ENCODE measurements around the gene OSBPL6.
"Not testable (repeated sequence)": the region's sequence is repeated elsewhere in the genome, so short reads cannot be mapped to it uniquely, and the experiment has no call there.

The OSBPL6 gene

DNA sequence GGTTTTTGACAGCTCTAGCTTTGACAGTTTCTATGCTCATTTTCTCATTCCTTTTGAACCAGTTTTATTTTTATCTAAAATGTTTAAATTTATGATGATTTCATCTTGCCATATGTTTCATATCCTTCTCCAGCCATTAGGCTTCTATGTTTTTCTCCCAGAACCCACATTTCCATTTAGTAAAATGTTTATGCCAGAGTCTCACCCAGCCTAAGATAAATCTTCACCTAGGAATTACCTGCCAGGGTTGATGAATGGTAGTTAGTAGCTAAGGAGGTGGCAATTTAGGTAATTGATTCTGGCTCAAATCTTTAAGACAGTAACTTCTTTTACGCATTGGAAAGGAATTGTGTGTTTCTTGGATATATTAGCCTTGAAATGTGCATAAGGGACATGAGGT is 173.0 kb downstream of the OSBPL6 start:
- DNase-seq, result no peak

GRCh38 chr2:178374865-178375264 is 180.6 kb downstream of the OSBPL6 start:
- no peak for DNase-seq

DNA sequence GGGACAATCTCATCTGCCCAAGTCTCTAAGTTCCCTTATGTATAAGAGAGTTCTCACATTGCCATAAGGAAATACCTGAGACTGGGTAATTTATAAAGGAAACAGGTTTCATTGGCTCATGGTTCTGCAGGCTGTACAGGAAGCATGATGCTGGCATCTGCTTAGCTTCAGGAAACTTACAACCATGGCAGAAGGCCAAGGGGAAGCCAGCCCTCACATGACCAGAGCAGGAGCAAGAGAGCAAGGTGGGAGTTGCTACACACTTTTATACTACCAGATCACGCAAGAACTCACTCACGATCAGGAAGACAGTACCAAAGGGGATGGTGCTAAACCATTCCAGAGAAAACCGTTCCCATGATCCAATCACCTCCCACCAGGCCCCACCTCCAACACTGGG is 182.7 kb downstream of the OSBPL6 start:
- DNase-seq, result no peak

DNA sequence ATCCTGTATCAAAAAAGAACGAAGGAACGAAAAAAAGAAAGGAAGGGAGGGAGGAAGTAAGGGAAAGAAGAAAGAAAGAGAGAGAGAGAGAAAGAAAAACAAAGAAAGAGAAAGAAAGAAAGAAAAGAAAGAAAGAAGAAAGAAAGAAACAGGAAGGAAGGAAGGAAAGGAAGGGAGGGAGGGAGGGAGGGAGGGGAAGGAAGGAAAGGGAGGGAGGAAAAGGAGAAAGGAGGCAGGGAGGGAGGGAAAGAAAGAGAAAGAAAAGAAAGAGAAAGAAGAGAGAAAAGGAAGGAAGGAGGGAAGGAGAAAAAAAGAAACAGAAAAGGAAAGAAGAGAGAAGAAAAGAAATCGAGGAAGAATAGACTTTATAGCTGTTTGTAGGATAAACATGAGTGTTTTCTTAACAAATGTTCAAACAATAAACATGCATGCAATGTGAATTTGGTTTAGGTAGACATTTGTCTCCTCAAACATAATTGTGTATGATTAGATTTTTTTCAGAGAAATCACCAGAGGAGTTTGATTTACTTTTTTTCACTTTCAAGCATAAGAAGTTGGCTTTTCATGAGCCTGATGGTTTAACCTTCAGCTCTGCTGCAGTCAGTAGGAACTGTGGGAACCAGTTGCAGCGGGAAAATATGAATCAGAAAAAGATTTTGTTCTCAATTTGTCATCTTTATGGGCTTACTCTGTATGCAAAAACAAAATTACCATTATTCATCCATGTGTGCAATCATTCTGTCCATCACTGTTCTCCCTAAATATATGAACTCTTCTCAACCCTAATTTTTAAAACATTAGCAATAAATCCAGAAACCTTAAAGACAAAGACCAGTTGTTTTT is 185.1 kb downstream of the OSBPL6 start:
- DNase-seq, result no peak

GRCh38 chr2:178380763-178381162 is 186.5 kb downstream of the OSBPL6 start:
- DNase-seq, result no peak

DNA sequence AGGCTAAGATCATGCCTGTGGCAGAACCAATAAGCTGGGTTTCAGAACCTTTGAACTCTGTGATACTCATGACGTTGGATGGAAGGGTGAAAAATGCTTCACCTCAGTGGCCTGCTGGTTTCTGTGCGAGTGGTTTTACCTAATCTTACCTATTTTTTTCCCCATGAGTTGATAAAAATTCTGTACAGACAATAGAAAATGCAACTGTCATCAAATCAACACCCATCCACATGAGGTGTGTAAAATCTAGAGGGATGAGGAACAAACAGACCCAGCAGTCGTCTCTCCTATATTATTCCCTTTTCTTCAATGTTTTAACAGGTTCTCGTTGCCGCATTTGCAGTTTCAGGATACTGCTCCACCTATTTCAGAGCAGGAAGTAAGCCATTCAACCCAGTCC is 189.4 kb downstream of the OSBPL6 start:
- DNase-seq, result no peak

- DNase-seq, result no peak
These were observed 191.4 kb downstream of the OSBPL6 start for GRCh38 chr2:178385595-178386148.

DNA sequence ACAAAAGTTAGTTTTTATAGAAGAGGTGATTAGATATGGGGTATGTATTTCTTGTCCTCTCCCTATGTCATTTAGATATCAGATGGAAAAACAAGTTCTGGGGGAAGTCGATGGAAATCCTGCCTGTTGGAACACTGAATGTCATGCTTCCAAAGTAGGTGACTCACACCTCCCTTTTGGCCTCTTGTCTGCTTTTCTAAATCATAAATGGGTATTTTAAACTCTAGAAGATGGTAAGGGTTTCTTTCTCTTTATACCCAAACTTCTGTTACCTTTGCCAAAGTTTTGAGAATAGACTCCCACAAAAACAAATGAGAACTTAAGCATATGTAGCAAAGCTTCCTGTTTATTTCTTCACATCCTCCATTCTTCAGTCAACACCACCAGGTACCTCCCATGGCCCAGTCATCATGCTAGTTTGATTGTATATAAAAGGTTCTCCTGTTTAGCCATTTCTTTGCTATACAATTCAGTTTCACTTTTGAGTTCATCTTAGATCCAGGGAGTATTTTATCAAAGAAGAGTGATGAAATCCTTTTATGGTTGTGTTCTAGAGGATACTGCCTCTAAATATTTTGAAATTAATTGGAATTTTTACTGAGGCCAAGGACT is 192.8 kb downstream of the OSBPL6 start:
- DNase-seq, result no peak

DNA sequence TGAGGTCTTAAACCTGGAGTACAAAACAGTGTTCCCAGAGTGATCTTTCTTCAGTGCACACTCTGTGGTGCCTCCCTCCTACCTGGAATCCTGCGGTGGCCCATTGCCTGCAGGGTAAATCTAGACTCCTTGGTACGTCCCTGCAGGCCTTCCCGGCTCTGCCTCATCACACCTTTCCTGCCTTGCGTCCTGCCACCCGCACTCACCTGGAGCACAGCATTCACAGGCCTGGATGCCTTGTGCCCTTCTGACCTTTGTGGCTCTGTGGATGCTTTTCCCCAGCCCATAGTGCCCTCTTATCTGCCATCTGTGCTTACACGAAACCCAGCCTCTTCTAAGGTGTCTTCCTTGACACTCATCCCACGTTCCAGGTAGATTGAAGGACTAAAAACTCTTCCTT is 194.0 kb downstream of the OSBPL6 start:
- DNase-seq, result no peak

DNA sequence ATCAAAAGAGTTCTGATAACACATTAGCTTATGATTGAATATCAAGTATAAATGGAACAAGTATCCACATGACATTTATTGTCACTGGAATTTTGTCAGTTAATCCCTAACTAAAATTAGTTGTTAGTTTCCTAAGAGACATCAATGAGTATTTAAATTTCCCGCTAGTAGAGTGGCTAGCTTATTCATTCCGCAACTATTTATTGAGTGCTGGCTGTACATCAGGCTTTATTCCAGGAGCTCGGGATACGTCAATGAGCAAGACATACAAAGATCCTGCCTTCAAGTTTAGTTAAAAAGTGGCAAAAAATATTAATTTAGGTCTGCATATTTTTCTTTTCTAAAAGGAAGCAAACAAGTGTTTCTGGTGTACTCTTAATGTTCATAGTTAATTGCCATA is 197.4 kb downstream of the OSBPL6 start:
- no peak for DNase-seq

DNA sequence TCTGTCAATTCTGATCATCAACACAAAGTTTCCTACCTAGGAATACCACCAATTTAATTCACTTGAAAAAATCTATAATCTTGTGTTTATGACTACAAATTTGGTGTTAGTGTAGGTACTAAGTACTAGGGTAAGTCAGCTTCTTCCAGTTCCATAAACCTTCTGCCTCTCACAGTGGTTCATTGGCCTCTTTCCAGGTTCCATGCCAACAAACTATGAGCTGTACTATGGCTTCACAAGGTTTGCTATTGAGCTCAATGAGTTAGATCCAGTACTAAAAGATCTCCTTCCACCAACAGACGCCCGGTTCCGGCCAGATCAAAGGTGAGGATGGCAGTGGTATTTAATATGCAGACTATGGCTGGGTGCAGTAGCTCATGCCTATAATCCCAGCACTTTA is 197.9 kb downstream of the OSBPL6 start:
- no peak for DNase-seq

DNA sequence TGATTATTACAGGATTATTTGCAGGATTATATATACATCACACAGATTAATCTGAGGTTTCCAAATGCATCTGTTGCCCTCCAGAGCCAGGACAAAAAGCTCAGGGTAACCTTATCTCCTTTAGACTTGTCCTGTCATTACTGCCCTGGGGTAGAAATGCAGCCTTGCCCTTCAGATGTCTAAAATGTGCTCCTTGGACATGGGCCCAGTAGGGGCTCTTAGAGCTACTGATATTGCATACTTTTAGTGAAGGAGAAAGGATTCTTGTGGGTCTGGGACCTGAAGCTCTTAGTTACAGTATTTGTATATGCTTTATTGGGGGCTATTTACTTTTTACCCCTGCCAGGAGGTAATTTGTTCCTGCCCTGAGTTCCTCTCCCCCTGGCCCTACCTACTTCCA is 200.5 kb downstream of the OSBPL6 start:
- no peak for DNase-seq

GRCh38 chr2:178395295-178395694 is 201.0 kb downstream of the OSBPL6 start:
- no peak for DNase-seq

GRCh38 chr2:178395941-178396570 is 201.7 kb downstream of the OSBPL6 start:
- DNase-seq, result no peak

DNA sequence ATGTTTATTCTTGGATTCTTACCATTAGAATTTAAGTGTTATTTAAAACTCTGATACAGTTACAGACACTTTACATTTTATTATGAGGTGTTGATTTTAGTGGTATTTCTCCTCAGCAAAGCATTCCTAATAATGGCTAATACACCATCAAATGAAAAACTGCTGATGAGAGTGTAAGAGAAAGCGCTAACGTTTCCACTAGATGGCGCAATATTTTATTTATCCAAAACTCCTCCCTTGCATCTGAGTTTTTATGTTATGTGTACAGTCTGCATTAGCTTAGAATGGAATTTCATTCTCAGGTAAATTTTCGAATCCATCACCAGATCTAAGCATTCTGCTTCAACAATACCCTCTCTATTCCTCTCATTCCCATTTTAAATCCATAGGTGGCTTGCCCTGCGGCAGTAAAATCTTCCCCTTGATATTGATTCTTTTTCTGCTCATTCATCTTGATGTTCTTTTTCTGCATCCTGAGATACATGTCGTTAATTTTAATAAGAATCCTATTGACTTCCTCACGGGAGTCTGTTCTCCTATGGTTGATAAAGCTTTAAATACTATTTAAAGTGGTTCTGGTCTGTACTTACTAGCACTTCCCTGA is 202.8 kb downstream of the OSBPL6 start:
- DNase-seq, result no peak

GRCh38 chr2:178401994-178402437 is 207.7 kb downstream of the OSBPL6 start:
- DNase-seq, result no peak

DNA sequence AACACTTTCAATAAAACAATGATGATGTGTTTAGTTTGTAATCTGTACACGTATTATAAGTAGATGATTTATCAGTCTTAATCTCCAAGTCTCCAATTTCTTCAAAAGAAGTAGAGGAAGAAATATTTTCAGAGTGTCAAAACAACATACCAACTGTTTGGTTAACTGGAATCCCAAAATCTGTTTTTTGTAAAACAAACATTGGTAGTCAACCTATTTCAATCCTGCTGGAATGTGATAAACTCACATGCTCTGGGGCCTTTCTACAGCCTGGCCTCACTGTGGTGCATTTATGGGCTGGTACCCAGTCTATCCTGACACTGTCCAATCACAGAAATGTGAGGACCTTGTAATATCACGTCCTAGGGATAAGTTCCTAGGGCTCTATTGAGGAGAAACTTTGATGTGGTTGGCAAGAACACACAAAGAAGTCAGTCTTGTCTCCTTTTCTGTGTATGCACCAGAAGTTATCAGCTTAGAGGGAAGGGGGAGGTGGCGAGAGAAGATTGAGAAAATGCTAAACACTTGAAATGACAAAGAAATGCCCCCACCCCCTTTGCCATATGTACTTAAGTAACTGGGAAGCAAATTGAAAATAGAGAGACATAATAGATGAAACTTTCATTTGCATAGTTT is 209.5 kb downstream of the OSBPL6 start:
- DNase-seq, result no peak

DNA sequence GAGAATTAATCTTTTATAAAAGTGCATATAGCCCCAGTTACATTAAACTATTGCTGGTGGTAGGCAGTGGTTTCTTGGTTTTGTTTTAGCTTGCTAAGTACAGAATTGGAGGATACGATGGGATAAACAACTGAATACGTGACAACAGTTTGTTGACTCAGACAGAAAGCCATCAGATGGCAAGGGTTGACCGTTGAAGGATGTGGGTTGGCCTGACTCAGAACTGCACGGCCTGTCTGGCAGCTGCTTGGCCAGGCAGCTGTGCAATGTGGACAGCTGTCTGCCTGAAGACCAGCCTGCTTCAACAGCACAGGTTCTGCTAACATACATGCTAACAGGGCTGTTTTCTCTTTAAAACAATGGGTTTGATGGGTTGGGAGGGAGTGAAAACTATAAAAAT is 210.1 kb downstream of the OSBPL6 start:
- no peak for DNase-seq

- DNase-seq, result no peak
These were observed 214.9 kb downstream of the OSBPL6 start for GRCh38 chr2:178409261-178409660.

DNA sequence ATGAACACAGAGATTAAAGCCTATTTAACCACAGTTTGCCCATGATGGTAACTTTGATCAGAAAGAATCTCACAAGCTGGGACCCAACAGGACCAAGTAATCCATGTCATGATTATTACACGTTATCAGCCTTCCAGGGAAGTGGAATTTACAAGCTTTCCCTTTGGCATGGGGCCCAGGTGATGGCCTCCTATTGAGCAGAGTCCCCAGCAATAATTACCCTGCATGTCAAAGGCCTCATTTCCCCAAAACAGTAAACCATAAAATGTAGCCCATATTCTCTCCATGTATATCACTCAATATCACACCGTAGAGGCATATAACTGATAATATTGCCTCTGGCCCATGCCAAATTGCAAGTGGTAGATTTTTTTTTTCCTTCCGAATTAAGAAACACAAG is 217.7 kb downstream of the OSBPL6 start:
- DNase-seq, result no peak

DNA sequence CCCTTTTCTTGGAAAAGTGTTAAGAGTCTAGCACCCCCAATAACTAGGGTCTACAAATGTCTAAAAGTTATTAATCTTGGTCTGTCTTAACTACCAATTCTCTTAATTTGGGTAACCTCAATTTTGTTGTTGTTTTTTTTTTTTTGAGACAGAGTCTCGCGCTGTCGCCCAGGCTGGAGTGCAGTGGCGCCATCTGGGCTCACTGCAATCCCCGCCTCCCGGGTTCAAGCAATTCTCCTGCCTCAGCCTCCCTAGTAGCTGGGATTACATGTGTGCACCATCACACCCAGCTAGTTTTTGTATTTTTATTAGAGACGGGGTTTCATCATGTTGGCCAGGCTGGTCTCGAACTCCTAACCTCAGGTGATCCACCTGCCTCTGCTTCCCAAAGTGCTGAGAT is 218.1 kb downstream of the OSBPL6 start:
- DNase-seq, result not testable (repeated sequence)

DNA sequence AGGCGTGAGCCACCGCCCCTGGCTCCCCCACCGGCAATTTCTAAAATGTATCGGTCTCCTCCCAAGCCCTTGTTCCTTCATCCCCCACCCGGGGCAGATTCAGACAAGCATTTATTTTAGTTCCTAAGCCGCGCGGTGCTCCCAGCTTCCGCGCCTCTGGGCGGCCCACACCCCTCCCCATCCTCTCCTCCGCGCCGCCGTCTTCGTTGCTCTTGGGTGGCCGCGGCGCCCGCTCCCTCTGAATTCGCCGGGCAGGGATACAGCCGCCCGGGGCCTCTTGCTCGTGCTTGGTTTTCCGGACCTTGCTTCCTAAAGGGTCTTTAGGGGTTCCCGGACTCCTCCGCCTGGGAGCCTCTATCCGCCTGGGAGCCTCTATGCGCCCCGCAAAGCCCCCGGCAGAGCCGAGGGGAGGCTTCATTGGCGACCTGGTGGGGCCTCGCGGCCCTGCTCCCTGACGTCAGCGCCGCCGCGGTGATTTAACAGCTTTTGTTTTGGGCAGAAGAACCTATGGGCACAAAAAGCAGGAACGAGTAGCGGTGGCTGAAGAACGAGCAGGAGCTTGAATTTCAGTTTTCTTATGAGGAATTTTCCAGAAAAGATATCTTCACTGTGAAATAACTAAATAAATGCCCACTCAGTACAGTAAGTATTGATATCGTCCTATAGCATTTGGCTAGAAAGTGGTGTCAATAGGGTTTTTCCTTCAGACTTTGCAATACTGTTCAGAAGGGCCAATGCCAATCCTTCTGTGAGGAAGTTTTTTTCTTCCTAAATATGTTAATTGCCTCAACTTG is 219.4 kb downstream of the OSBPL6 start:
- peak; percentile 80 for DNase-seq
